ENCODE data around the gene SORBS2. TPM values are rescaled to one million over a fixed set of nuclear protein-coding genes. Genes with fewer than 3 reads are reported as not detected.

Gene SORBS2
- total RNA-seq, 4 donors from 2014 or later, result 45.3 to 135 (median 76.2) TPM

GRCh38 chr4:185831125-185831815 lies 19.3 kb upstream of the SORBS2 start:
- Histone ChIP-seq H3K9me3 (no peaks in the 10 kb centered on the region), H3K4me3 (no peak overlapping the region), H3K4me1 (peaks cover 0 to 2% (median 0%) of the 10 kb centered on the region in 4 donors), H3K36me3 (no peaks in the 10 kb centered on the region), H3K27ac (no peak overlapping the region), H3K27me3 (no peaks in the 10 kb centered on the region)
- DNase-seq (ENCODE audit: low spot score in 2 of 2), result no peak
- WGBS, 2 donors, result 86 to 90% methylated on average over 5 of the region's 5 CpGs
- TF ChIP-seq EP300 (IDR thresholded peaks at IDR 0.05) (no peak), POLR2A (IDR thresholded peaks at IDR 0.05) (no peak)
- TF ChIP-seq, protein P1, sequence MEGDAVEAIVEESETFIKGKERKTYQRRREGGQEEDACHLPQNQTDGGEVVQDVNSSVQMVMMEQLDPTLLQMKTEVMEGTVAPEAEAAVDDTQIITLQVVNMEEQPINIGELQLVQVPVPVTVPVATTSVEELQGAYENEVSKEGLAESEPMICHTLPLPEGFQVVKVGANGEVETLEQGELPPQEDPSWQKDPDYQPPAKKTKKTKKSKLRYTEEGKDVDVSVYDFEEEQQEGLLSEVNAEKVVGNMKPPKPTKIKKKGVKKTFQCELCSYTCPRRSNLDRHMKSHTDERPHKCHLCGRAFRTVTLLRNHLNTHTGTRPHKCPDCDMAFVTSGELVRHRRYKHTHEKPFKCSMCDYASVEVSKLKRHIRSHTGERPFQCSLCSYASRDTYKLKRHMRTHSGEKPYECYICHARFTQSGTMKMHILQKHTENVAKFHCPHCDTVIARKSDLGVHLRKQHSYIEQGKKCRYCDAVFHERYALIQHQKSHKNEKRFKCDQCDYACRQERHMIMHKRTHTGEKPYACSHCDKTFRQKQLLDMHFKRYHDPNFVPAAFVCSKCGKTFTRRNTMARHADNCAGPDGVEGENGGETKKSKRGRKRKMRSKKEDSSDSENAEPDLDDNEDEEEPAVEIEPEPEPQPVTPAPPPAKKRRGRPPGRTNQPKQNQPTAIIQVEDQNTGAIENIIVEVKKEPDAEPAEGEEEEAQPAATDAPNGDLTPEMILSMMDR (IDR thresholded peaks at IDR 0.05), result no peak

DNA sequence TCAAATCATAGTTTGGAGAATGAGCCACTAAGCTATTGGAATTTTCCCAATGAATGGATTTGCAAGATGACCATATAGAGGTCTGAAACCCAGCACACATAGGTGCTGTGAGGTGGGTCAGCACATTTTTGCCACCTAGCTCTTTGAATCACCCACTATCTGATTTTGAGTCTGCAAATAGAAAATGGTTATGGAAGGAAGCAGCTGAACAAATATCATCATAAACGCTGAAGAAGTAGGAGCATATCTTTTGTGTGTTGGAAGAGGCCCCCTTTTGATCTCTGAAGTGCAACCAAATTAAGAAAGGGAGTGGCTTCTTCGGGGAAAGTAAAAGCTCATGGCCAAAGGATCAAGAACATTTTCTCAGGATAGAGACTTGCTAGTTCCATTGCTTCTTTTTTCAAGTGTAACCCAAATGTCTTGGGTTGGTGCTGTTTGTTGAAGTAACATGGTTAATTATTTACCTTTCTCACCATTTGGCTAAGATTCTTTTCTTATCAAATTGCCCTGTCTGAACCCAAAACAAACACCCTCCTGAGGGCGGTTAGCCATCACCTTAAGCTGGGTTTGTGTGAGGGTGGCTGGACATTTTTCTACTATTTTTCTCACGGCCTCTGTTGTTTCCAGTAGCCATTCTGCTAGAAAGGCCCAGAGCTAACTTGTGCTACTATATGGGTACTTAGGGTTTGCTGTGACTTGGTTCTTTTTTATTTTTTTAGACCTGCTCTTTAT lies 18.4 kb upstream of the SORBS2 start:
- TF ChIP-seq, protein P1 (IDR thresholded peaks at IDR 0.05), result no peak
- TF ChIP-seq EP300 (IDR thresholded peaks at IDR 0.05) (no peak), POLR2A (IDR thresholded peaks at IDR 0.05) (no peak)
- WGBS, 2 donors, result 71 to 72% methylated on average over 4 of the region's 4 CpGs
- no peak overlapping the region for H3K27ac ChIP-seq
- no peaks in the 10 kb centered on the region for H3K36me3 ChIP-seq
- H3K9me3 ChIP-seq, result no peaks in the 10 kb centered on the region
- no peak for DNase-seq (ENCODE audit: low spot score in 2 of 2)
- H3K4me1 ChIP-seq, result peaks cover 0 to 2% (median 0%) of the 10 kb centered on the region in 4 donors
- no peaks in the 10 kb centered on the region for H3K27me3 ChIP-seq
- H3K4me3 ChIP-seq, result no peak overlapping the region

DNA sequence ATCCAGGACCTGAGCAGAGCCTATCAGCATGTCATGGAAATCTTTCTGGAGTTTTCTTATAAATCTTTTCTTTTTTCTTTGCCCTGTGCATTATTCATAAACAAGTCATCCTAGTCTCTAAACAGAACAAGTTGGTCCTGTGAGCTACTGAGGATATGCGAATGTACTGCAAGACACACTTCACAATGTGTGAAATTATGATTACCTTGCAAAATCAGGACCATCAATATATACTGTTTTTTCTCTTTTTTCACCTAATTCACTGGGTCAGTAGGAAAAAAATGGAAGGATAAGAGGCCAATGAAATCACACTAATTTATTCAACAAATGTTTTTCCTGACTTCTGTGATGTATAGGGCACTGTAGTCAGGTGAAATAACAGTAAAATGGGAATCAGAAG lies 14.4 kb upstream of the SORBS2 start:
- H3K36me3 ChIP-seq, result no peaks in the 10 kb centered on the region
- DNase-seq (ENCODE audit: low spot score in 2 of 2), result no peak
- no peaks in the 10 kb centered on the region for H3K27me3 ChIP-seq
- no peak overlapping the region for H3K27ac ChIP-seq
- H3K9me3 ChIP-seq, result no peaks in the 10 kb centered on the region
- TF ChIP-seq, protein P1 (IDR thresholded peaks at IDR 0.05), result no peak
- TF ChIP-seq EP300 (IDR thresholded peaks at IDR 0.05) (no peak), POLR2A (IDR thresholded peaks at IDR 0.05) (no peak)
- WGBS, 2 donors, result 0 to 2% methylated on average over 1 of the region's 1 CpG
- H3K4me1 ChIP-seq, result peaks cover 0 to 3% (median 0%) of the 10 kb centered on the region in 4 donors
- no peak overlapping the region for H3K4me3 ChIP-seq

DNA sequence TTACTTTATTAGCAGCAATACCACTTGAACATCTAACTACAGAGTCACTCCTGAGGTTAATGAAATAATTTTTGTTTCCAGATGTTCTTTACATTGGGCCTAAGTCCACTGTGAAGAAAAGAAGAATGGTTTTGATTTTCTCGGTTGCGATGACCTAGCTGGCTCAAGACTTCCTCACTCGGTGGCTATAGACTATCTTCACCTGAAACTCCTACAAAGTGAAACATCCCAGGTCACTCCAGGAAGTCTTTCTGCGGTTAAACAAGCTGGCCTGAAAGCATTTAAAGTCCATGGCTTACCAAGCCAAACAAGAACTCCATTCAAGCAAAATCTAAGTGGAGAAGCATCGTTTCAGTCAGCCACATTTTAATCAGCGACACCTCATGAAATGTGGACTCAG lies 13.7 kb upstream of the SORBS2 start:
- WGBS, 2 donors, result 83 to 87% methylated on average over 6 of the region's 6 CpGs

More for the DNA sequence above, 13.7 kb upstream of the SORBS2 start:
- Histone ChIP-seq H3K9me3 (no peaks in the 10 kb centered on the region), H3K4me3 (no peak overlapping the region), H3K36me3 (no peaks in the 10 kb centered on the region), H3K27ac (no peak overlapping the region), H3K27me3 (no peaks in the 10 kb centered on the region), H3K4me1 (peaks cover 0 to 3% (median 0%) of the 10 kb centered on the region in 4 donors)
- no peak for DNase-seq (ENCODE audit: low spot score in 2 of 2)
- TF ChIP-seq, protein P1 (IDR thresholded peaks at IDR 0.05), result no peak
- TF ChIP-seq EP300 (IDR thresholded peaks at IDR 0.05), result no peak
- TF ChIP-seq POLR2A (IDR thresholded peaks at IDR 0.05), result no peak

Data from tibial nerve (tissue), 4 donors.